HEK293 (cell line): ENCODE measurements around the gene INPP1.

Source experiments
- CTCF ChIA-PET: fragments of 350-600 bp; formaldehyde crosslinking; extraction: SDS; loops from one replicate; lab custom pipeline; 2021; ENCODE audit warnings: antibody characterized with exemption; lab: Yijun Ruan, JAX
- POLR2A ChIA-PET: fragments of 300-600 bp; formaldehyde crosslinking; extraction: SDS; loops from one replicate; lab custom pipeline; 2020; ENCODE audit warnings: antibody characterized with exemption, inconsistent platforms; lab: Yijun Ruan, JAX
- H3K27ac ChIP-seq: fragments of 200-500 bp; sonication (Bioruptor generic); 2 replicates; pipeline ENCODE4 v1.5.1; 2014; ENCODE audit warnings: low read depth, low read length, control low read depth, inconsistent platforms; ENCODE audit errors: extremely low read depth
- H3K36me3 ChIP-seq, 2 experiments: fragments of 200-500 bp in 1 of 2; sonication (Bioruptor generic) in 1 of 2; 1 replicate in 1 of 2; 2 replicates in 1 of 2; pipeline ENCODE4 v1.5.1; 2014 to 2017; ENCODE audit warnings: inconsistent platforms in 2 of 2, low read length in 2 of 2; ENCODE audit not compliant: control insufficient read depth in 2 of 2, insufficient read depth in 1 of 2
- H3K4me1 ChIP-seq: fragments of 200-500 bp; sonication (Bioruptor generic); 2 replicates; pipeline ENCODE4 v1.5.1; 2014; ENCODE audit warnings: mild to moderate bottlenecking, low read length, inconsistent platforms; ENCODE audit not compliant: control insufficient read depth, insufficient read depth
- H3K4me3 ChIP-seq: 2 replicates; pipeline ENCODE4 v1.5.1; 2011; ENCODE audit warnings: low read depth, mild to moderate bottlenecking, control low read depth, low read length, moderate library complexity
- H3K9me3 ChIP-seq: fragments of 200-500 bp; sonication (Bioruptor generic); 2 replicates; pipeline ENCODE4 v1.5.1; 2014; ENCODE audit warnings: low read depth, low read length, inconsistent platforms; ENCODE audit not compliant: control insufficient read depth, insufficient read depth
- RBAK ChIP-seq: fragments of 450-650 bp; formaldehyde crosslinking; IDR thresholded peaks from 2 replicates; pipeline ENCODE4 v1.5.1; 2016; ENCODE audit warnings: missing biosample characterization, missing genetic modification characterization
- WT1 ChIP-seq: fragments of 450-650 bp; formaldehyde crosslinking; IDR thresholded peaks from 2 replicates; pipeline ENCODE4 v1.5.1; 2016; ENCODE audit warnings: missing biosample characterization, missing genetic modification characterization
- ZBTB20 ChIP-seq: fragments of 450-650 bp; formaldehyde crosslinking; IDR thresholded peaks from 2 replicates; pipeline ENCODE4 v1.5.1; 2016; ENCODE audit warnings: missing biosample characterization, missing genetic modification characterization
- ZEB2 ChIP-seq: fragments of 450-650 bp; formaldehyde crosslinking; IDR thresholded peaks from 2 replicates; pipeline ENCODE4 v1.5.1; 2016; ENCODE audit warnings: missing biosample characterization, missing genetic modification characterization
- ZFHX2 ChIP-seq: fragments of 450-650 bp; formaldehyde crosslinking; conservative IDR thresholded peaks from 2 replicates; pipeline ENCODE4 v1.5.1; 2016; ENCODE audit warnings: missing biosample characterization, missing genetic modification characterization
- ZNF112 ChIP-seq: fragments of 450-650 bp; formaldehyde crosslinking; IDR thresholded peaks from 2 replicates; pipeline ENCODE4 v1.5.0; 2017; ENCODE audit warnings: missing biosample characterization, missing genetic modification characterization
- ZNF114 ChIP-seq: fragments of 450-650 bp; formaldehyde crosslinking; IDR thresholded peaks from 2 replicates; pipeline ENCODE4 v1.5.0; 2017; ENCODE audit warnings: missing biosample characterization, missing genetic modification characterization
- ZNF133 ChIP-seq: fragments of 450-650 bp; formaldehyde crosslinking; IDR thresholded peaks from 2 replicates; pipeline ENCODE4 v1.5.1; 2016; ENCODE audit warnings: missing biosample characterization, missing genetic modification characterization
- ZNF16 ChIP-seq: fragments of 450-650 bp; formaldehyde crosslinking; IDR thresholded peaks from 2 replicates; pipeline ENCODE4 v1.5.1; 2016; ENCODE audit warnings: low read depth, missing biosample characterization, missing genetic modification characterization
- ZNF202 ChIP-seq: fragments of 450-650 bp; formaldehyde crosslinking; IDR thresholded peaks from 2 replicates; pipeline ENCODE4 v1.5.1; 2016; ENCODE audit warnings: missing biosample characterization, missing genetic modification characterization, borderline replicate concordance
- ZNF292 ChIP-seq: fragments of 450-650 bp; formaldehyde crosslinking; IDR thresholded peaks from 2 replicates; pipeline ENCODE4 v1.5.1; 2016; ENCODE audit warnings: low read depth, missing biosample characterization, missing genetic modification characterization, borderline replicate concordance
- ZNF391 ChIP-seq: fragments of 450-650 bp; formaldehyde crosslinking; IDR thresholded peaks from 2 replicates; pipeline ENCODE4 v1.5.1; 2016; ENCODE audit warnings: low read depth, missing biosample characterization, missing genetic modification characterization, borderline replicate concordance
- ZNF394 ChIP-seq: fragments of 450-650 bp; formaldehyde crosslinking; IDR thresholded peaks from 2 replicates; pipeline ENCODE4 v1.5.1; 2016; ENCODE audit warnings: missing biosample characterization, missing genetic modification characterization, mild to moderate bottlenecking, moderate library complexity, borderline replicate concordance
- ZNF433 ChIP-seq: fragments of 450-650 bp; formaldehyde crosslinking; IDR thresholded peaks from 2 replicates; pipeline ENCODE4 v1.5.1; 2016; ENCODE audit warnings: missing biosample characterization, missing genetic modification characterization, low read depth
- ZNF558 ChIP-seq: fragments of 450-650 bp; formaldehyde crosslinking; IDR thresholded peaks from 2 replicates; pipeline ENCODE4 v1.5.1; 2016; ENCODE audit warnings: missing biosample characterization, missing genetic modification characterization
- ZNF624 ChIP-seq: fragments of 450-650 bp; formaldehyde crosslinking; IDR thresholded peaks from 2 replicates; pipeline ENCODE4 v1.5.1; 2017; ENCODE audit warnings: missing biosample characterization, missing genetic modification characterization
- ZNF629 ChIP-seq: fragments of 450-650 bp; formaldehyde crosslinking; IDR thresholded peaks from 2 replicates; pipeline ENCODE4 v1.5.1; 2017; ENCODE audit warnings: missing biosample characterization, missing genetic modification characterization
- ZNF843 ChIP-seq: fragments of 450-650 bp; formaldehyde crosslinking; IDR thresholded peaks from 2 replicates; pipeline ENCODE4 v1.5.1; 2016; ENCODE audit warnings: missing biosample characterization, missing genetic modification characterization
- TF ChIP-seq, protein P1 (sequence below): fragments of 450-650 bp; formaldehyde crosslinking; conservative IDR thresholded peaks from 2 replicates; pipeline ENCODE4 v1.5.1; 2016; ENCODE audit warnings: low read depth, missing biosample characterization, missing genetic modification characterization
- TF ChIP-seq, protein P2 (sequence below): fragments of 450-650 bp; formaldehyde crosslinking; IDR thresholded peaks from 2 replicates; pipeline ENCODE4 v1.5.1; 2016; ENCODE audit warnings: missing biosample characterization, missing genetic modification characterization
- TF ChIP-seq, protein P3 (sequence below): fragments of 450-650 bp; formaldehyde crosslinking; IDR thresholded peaks from 2 replicates; pipeline ENCODE4 v1.5.1; 2017; ENCODE audit warnings: missing biosample characterization, missing genetic modification characterization
- TF ChIP-seq, protein P4 (sequence below): fragments of 450-650 bp; formaldehyde crosslinking; IDR thresholded peaks from 2 replicates; pipeline ENCODE4 v1.5.1; 2017; ENCODE audit warnings: missing biosample characterization, missing genetic modification characterization

The INPP1 gene

DNA sequence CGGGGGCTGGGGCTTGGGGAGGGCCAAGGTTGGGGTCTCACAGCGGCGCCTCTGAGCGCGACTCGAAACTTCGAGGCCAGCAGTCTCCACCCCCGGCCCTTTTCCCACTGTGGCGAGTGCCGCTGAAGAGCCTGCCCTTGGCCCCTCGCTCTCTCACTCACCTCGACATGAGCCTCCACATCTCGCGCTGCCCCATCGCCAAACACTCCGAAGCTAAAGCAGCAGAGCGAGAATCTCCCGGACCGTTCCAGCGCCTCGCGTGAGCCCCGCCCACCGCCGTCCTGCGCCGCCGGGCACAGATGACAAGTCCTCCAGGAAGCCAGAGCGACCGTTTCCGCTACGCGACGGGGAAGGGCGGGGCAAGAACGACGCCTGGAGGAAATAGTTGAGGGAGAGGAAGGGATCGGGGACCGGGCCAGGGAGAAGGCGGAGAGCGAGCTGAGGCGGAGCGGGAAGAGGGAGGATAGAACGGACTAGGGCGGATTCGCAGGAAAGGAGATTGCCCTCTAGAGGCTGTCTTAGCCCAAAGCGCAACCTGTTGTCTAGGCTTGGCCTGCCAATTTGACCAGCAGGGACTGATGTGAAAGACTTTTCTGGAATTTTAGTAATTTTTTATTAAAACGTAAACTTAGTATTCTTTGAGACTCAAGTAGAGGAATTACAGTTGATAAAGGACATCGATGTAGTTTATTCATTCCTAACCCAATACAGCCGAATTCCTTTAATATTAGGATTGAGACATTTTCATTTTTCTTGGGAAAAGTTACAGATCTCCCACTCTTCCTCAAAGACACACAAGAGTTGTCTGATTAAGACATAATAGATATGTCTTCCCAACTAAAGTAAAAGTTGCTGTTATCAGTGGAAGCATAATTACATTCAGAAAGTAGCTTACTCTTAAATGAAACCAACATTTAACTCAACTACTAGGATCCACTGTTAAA lies 23.6 kb upstream of the INPP1 start, which contains the start of gene HIBCH (continued):
- TF ChIP-seq, protein P1, sequence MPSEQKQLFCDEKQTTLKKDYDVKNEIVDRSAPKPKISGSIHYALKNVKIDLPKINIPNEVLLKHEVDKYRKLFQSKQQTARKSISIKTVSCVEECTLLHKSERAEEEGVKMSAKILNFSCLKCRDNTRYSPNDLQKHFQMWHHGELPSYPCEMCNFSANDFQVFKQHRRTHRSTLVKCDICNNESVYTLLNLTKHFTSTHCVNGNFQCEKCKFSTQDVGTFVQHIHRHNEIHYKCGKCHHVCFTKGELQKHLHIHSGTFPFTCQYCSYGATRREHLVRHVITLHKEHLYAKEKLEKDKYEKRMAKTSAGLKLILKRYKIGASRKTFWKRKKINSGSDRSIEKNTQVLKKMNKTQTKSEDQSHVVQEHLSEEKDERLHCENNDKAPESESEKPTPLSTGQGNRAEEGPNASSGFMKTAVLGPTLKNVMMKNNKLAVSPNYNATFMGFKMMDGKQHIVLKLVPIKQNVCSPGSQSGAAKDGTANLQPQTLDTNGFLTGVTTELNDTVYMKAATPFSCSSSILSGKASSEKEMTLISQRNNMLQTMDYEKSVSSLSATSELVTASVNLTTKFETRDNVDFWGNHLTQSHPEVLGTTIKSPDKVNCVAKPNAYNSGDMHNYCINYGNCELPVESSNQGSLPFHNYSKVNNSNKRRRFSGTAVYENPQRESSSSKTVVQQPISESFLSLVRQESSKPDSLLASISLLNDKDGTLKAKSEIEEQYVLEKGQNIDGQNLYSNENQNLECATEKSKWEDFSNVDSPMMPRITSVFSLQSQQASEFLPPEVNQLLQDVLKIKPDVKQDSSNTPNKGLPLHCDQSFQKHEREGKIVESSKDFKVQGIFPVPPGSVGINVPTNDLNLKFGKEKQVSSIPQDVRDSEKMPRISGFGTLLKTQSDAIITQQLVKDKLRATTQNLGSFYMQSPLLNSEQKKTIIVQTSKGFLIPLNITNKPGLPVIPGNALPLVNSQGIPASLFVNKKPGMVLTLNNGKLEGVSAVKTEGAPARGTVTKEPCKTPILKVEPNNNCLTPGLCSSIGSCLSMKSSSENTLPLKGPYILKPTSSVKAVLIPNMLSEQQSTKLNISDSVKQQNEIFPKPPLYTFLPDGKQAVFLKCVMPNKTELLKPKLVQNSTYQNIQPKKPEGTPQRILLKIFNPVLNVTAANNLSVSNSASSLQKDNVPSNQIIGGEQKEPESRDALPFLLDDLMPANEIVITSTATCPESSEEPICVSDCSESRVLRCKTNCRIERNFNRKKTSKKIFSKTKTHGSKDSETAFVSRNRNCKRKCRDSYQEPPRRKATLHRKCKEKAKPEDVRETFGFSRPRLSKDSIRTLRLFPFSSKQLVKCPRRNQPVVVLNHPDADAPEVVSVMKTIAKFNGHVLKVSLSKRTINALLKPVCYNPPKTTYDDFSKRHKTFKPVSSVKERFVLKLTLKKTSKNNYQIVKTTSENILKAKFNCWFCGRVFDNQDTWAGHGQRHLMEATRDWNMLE (tag by site-specific recombination) = peak; percentile 96
- TF ChIP-seq ZBTB20 (tag by site-specific recombination) (peak; percentile 11; the same call in 1 of the 2 replicates), ZNF394 (tag by site-specific recombination) (no peak; the same call in 1 of the 2 replicates), ZFHX2 (tag by site-specific recombination) (peak; percentile 49), ZNF629 (peak; percentile 80), ZNF16 (tag by site-specific recombination) (no peak), RBAK (tag by site-specific recombination) (no peak)
- TF ChIP-seq, protein P2, sequence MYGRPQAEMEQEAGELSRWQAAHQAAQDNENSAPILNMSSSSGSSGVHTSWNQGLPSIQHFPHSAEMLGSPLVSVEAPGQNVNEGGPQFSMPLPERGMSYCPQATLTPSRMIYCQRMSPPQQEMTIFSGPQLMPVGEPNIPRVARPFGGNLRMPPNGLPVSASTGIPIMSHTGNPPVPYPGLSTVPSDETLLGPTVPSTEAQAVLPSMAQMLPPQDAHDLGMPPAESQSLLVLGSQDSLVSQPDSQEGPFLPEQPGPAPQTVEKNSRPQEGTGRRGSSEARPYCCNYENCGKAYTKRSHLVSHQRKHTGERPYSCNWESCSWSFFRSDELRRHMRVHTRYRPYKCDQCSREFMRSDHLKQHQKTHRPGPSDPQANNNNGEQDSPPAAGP = peak; percentile 73

DNA sequence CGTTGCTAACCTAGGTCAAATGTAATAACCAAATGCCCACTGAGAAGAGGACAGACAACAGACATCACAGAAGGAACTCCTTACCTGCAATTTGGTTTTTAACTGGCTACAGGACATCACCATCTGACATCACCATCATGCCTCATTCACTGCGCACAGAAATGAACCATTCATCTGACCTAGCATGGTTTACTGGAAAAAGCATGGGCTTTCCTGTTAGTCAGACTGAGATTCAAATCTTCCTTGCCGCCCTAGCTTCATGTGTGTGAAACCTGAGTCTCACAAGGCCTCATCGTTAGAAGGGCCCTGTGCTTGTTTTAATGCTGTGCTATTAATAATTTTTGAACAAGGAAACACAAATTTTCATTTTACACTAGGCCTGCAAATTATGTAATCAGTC lies 22.7 kb upstream of the INPP1 start:
- TF ChIP-seq, protein P3, sequence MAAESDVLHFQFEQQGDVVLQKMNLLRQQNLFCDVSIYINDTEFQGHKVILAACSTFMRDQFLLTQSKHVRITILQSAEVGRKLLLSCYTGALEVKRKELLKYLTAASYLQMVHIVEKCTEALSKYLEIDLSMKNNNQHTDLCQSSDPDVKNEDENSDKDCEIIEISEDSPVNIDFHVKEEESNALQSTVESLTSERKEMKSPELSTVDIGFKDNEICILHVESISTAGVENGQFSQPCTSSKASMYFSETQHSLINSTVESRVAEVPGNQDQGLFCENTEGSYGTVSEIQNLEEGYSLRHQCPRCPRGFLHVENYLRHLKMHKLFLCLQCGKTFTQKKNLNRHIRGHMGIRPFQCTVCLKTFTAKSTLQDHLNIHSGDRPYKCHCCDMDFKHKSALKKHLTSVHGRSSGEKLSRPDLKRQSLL (tag by site-specific recombination) = no peak
- TF ChIP-seq ZNF292 (tag by site-specific recombination) (no peak), ZNF624 (tag by site-specific recombination) (no peak), ZNF433 (tag by site-specific recombination) (no peak), ZNF114 (tag by site-specific recombination) (no peak), ZNF391 (tag by site-specific recombination) (no peak), ZNF133 (tag by site-specific recombination) (no peak), ZNF558 (tag by site-specific recombination) (no peak), WT1 (tag by site-specific recombination) (no peak), ZNF202 (tag by site-specific recombination) (no peak), ZNF112 (tag by site-specific recombination) (no peak), ZEB2 (tag by site-specific recombination) (no peak), ZNF843 (no peak)
- TF ChIP-seq, protein P4, sequence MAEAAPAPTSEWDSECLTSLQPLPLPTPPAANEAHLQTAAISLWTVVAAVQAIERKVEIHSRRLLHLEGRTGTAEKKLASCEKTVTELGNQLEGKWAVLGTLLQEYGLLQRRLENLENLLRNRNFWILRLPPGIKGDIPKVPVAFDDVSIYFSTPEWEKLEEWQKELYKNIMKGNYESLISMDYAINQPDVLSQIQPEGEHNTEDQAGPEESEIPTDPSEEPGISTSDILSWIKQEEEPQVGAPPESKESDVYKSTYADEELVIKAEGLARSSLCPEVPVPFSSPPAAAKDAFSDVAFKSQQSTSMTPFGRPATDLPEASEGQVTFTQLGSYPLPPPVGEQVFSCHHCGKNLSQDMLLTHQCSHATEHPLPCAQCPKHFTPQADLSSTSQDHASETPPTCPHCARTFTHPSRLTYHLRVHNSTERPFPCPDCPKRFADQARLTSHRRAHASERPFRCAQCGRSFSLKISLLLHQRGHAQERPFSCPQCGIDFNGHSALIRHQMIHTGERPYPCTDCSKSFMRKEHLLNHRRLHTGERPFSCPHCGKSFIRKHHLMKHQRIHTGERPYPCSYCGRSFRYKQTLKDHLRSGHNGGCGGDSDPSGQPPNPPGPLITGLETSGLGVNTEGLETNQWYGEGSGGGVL = no peak
- ChIA-PET POLR2A (interaction anchor here (1.6 kb wide), 1 partner anchor 30 kb away, joined by 4 read pairs; no protein-coding TSS in a partner anchor), CTCF (interaction anchor here (0.6 to 2.3 kb wide), 9 partner anchors 15 to 1565 kb away, joined by 3 to 11 read pairs (median 4); no protein-coding TSS in a partner anchor)
- Histone ChIP-seq H3K36me3 (no peaks in the 10 kb centered on the region), H3K4me1 (no peaks in the 10 kb centered on the region), H3K4me3 (no peak overlapping the region), H3K9me3 (no peaks in the 10 kb centered on the region), H3K27ac (no peak overlapping the region)
